AG20443 (cell line): Measurements from ENCODE around the gene HEG1.
A peak's percentile ranks its signal among the peaks of the same experiment; 100 is the strongest.

Experiments
- DNase-seq: peaks from one replicate; pipeline ENCODE4 v3.0.0; 2012; ENCODE audit warnings: low spot score, mixed read lengths

The HEG1 gene

GRCh38 chr3:125010393-125010792 is 45.4 kb downstream of the HEG1 start:
- DNase-seq, result no peak

DNA sequence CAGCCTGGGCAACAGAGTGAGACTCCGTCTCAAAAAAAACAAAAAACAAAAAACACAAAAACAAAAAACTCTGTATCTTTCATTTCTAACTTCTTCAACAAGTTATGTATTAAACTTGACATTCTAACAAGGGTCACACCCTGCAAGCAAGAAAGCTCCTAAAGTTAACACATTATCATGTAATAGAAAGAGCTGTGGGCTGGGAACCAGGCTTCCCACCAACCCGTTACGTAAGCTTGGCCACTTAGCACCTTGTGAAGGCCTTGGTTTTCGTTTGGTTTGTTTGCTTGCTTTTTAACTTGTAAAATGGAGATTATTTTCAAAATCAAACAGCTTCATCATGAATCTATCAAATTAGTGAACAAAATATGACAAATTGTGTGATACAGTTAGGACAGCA is 47.0 kb downstream of the HEG1 start:
- DNase-seq, result no peak

DNA sequence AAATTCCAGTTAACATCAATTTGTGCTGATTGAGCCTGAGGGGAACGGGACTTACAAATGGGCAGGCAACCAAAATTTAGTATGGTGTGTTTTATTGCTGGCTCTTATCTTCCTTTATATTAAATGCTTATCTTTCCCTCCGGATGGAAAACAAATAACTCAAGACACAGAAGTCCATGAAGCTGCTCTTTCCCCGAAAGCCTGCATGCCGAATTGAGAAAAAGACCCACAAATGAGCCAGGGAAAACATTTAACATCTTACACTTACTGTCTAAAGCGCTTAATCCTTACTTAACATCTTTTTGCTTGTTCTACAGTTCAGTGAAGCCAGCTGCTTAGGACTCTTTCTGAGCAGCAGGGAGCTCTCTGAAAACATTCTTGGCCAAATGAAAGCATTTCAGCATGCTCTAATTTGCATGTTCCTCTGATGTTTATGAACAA is 49.5 kb downstream of the HEG1 start:
- DNase-seq, result no peak

- no peak for DNase-seq
Observed at GRCh38 chr3:125005676-125006075, 50.1 kb downstream of the HEG1 start.

DNA sequence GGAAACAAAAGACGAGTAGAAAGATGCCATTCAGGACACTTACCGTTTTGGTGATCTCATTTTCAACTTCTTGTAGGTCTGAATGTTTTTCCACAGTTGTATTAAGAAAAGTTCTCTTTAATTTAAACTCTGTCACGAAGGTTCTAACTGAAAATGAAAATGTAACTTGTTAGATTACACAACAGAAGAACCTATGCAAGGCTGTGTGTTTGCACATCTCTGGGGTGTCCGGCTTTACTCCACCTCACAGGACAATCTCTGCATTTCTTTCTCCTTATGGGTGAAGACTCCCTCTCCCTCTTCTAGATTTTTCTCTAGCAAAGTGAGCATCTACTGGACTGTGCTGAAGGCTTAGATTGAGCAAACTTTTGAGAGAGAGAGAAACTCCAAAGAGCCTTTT is 50.6 kb downstream of the HEG1 start:
- no peak for DNase-seq

DNA sequence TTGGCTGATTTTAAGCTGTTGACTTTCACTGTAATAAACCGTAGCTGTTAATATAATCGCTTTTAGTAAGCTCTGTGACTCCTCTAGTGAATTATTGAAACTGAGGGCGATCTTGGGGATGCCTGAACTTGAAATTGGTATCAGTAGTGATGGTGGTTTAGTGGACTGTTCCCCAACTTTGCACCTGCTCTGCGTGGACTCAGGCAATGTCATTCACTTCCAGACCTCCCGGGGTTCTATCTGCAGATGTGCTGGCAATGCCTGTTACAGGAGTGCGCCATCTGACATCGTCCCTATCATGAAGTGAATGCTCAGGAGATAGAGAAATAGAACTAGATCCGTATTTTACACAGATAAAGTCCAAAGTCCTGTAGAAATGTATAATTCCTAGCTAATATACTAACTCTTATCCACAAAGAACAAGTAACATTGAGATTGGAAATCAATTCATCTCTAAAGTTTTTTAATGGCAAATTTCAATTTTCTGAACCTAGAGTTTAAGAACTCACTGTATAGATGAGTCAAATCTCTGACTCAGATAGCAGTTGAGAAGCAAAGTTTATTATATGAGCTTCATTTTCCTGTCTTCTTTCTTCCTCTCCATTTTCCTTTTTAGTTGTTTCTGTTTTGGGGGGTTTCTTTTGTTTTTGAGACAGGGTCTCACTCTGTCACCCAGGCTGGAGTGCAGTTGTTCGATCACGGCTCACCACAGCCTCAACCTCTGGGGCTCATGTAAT is 51.8 kb downstream of the HEG1 start:
- DNase-seq, result no peak

DNA sequence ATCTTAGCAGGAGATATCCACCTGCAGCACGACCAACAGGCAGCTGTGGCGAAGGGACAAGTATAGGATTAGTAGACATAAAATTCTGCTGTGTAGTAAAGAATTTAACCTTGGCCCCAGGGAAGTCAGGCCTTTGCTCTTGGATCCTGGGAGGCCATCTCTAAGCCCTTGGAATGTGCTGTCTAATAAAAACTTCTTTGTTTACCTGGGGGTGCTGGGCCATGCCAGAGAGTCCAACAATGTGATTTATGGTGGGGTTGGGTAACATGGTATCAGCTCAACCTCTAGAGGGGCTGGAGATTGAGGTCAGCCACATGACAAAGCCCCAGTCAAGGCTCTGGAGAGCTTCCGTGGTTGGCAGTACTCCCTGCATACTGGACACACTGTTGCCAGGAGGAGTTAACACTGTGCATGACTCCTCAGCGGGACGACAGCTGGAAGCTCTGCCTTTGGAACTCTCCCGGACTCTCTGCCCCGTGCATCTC is 52.4 kb downstream of the HEG1 start:
- DNase-seq, result peak; percentile 41

DNA sequence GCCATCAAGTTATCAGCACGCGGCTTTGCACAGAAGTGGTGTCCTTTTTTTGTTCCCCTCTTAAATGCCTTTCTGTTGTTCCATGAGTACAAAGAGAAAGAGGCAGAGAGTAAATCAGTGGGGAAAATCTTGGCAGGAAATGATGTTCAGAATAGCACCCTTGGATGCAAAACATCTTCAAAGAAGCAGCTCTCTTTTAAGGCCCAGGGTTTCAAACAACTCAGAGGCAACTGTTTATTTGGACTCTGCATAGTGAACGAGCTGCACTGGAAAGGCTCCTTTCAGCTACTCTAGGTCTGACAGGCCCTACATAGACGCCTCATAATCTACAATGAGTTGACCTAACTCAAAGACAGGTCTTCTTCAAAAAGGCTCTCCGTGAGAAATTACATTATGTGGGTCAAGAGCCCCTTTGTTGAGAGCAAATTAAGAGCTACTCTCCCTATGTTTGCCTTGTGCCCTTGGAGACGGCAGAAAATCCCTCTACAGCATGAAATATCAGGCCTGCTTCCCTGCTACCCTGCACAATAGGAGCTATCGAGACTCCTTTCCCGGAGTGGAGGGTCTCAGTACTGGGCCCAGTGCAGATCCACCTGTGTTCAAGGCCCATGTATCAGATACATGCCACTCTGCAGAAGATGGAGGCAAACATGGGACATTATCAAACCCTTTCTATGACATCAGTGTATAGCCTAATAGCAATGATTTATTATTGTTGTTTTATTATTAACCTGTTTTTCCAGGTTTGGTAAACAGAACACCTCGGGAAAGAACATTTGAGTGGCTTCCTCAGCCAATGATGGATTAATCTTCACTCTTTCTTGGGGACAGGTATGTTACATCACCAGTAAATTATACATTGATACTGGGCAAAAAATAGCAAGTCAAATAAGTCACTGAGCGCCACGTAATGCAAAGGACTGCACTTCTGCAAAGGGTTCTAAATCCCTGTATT is 53.1 kb downstream of the HEG1 start:
- DNase-seq, result no peak

DNA sequence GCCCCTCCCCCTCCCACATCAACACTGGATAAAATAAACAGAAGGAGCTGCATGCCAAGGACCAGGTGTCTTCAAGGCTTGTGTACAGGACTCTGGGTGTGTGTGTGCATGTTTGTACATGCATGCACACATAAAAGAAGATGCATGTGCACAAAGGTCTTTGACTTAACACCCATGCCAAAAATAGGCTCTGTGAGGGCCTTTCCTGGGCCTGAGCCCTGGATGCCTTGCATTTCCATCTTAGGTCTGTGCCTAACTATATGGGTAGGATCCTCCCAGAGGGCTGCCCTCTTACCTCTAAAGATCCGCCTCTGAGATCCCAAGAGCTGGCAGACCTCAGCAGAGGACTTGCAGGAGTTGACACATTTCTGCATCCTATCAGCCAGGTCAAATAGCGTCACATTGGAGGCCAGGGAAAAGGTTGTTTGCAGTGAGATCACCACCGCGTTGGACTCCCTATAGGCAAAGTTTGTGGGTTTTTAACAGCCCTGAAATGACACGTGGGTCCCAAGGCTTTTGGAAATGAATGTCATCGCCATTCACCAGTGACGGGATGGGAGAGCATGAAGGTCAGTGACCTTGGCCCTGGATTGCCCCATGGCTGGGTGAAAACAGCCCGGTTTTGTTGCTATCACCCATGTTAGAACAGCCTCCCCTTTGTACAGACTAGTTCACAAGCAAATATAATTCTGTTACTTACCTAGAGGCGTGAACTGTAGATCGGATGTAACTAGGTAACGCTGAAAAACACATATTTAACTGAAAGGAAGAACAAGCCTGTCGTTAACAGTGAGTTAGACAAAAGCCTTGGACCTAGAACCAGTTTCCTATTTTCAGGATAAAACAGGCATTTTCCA is 54.0 kb downstream of the HEG1 start:
- no peak for DNase-seq

- no peak for DNase-seq
Observed at GRCh38 chr3:125000661-125001060, 55.1 kb downstream of the HEG1 start.

DNA sequence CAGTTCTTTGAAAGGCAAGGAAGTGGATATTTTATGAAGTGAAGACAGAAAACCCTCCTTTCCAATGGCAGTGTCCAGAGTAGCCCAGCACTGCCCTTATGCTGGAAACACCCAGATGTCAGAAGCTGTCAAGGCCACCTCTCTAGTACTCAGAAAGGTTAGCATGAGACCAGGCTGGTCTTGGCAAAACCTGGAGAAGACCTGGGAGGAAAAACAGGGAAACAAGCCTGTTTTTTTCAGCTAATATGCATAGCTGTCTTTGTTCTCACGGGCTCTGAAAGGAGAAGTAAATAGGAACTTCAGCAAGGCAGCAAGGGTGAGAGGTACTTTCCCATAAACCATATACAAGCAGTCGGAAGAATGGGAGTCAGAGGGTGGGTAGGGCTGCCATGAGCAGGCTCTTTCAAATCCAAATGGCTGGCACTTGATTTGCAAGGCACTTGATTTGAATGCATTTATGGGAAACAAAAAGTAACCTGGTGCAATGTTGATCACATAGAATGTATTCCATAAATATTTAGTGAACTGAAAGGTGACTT is 55.8 kb downstream of the HEG1 start:
- no peak for DNase-seq

- DNase-seq, result no peak
Observed at GRCh38 chr3:124999317-124999716, 56.5 kb downstream of the HEG1 start.

DNA sequence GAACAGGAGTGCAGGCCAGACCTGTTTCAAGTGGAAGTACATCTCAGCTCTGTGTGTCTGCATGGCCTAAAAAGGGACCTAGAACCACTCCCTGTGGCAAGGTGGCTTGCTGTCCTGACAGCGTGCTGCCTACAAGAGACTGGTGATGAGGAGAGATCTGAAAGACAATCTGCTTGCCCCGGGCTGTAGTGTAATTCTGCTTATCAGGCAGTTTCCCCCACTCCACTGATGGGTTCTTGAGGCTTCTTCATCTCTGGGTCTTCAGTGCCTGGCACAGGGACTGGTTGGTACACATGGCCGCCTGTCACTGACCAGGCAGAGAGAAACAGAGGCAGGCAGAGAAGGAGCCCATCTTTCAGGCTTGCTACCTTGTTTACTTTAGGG is 57.6 kb downstream of the HEG1 start:
- no peak for DNase-seq

DNA sequence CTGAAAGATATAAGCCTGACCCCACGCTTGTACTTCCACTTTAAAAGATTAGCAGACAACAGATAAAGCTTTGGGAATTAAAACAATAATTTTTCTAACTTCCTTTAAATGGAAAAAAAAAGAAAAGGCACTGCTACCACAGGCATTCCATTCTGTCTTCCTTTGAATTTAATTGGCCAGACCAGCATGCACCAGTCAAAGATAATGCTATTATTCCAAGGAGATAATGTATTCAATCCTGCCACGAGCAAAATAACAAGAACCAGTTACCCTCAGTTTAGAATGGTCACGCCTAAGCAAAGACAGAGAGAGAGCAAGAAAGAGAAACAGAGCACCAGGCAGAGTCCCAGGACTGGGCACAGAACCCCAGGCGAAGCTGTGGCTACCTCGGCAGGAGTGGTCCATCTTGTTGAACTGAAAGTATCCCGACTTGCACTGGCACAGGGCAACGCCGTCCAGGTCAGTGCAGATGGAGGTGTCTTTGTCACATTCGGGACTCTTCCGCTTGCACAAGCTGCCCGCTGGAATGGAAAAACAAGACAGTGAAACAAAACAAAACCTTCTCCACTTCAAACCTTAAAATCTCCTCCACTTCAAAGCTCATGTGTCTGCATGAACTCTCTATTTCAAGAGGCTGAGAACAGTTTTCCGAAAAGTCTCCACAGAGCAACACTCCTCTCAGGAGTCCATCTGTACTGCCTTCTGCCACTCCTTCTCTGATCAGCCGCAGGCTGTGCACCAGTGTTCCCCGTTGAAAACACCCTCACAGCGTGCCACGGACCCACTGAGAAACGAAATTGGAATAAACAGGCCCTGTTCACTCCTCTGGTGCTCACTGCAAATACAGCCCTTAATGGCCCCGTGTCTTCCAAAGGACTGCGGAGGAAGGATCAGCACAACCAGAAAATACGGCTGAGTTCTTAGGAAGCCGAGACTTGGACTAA is 58.2 kb downstream of the HEG1 start:
- DNase-seq, result no peak

DNA sequence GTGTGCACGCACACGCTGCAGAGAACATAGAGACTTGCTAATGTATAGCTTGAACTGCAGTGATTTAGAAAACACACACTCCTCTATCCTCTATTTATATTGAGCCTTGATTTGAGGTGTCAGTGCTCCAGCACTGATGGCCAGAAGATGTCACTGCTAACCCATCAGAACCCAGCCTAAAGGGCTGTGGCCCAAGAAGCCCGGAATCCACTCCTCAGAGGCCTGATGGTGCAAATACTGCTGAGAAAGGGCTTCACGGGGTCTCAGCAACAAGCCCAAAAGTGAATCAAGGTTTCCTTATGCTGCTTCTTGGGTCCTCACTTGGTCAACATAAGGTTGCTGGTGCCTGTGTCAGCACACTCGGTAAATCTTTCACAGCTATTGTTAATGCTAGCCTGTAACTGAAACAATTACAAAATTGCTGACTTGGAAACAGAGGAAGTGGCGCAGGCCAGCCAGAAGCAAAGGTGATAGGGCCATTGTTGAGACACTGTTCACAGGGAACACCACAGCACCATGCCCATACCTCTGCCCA is 60.3 kb downstream of the HEG1 start:
- DNase-seq, result peak; percentile 54

DNA sequence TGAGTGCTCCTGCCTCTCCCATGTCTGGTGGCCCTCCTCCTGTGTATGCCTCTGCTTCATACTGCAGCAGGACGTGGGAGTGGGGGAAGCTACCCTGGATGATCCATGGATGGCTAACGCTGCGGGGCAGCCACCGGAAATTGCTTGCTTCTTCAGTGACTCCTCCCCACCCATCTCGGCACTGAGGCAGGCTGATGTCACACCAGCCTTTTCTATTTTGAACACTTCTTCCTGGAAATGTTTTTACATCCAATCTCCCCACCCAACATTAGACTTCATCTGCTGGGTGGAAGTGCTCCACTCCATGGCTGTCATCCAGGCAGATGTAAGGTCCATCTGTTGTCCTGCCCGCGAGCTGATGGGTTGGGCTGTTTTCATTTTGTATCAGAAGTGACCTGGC is 62.3 kb downstream of the HEG1 start:
- DNase-seq, result peak; percentile 70

GRCh38 chr3:124992041-124992440 is 63.8 kb downstream of the HEG1 start:
- DNase-seq, result no peak

DNA sequence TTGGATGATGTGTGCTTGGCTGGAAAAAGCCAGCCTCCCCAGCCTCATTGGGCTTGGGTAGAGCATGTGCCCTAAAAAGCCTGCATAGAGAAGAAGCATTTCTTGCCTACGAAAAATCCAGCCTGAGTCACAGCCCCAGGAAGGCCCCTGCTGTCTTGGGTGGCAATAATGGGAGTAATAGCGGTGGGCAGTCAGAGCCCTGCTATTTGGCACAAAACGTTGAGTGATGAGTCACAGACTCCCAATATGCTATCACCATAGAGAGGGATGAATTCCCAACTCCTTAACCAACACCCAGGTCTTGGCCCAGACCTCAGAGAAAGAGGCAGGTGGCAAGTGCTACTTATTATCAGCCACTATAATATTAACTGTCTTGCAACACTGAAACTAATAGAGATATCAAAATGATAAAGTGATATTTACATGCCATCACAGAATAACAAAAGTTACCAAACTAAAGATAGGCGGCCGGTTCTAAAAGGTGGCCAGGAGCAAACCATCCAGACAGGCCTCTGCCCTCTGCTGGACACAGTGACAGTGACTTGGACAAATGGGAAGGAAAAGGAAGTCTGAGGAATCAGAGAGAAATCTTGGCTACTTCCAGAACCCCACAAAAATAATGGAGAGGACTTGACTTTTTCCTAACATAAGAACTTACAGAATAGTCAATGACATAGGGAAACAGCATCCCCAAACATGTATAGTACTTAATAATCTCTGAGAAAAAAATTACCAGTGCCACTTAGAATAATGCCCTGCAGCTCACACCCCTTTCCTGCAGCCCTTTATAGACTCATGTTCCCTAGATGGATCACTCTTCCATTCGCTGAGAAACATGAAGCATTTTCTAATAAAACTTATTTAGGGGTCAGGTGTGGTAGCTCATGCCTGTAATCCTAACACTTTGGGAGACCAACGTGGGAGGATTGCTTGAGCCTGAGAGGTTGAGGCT is 69.3 kb downstream of the HEG1 start:
- DNase-seq, result peak; percentile 87

- peak; percentile 88 for DNase-seq
Observed at GRCh38 chr3:124985349-124985748, 70.4 kb downstream of the HEG1 start.
